DMS79 (cell line): Measurements from ENCODE around the gene TRAF3IP1.
A peak's percentile ranks its signal among the peaks of the same experiment; 100 is the strongest.
"Not testable (repeated sequence)": the region's sequence is repeated elsewhere in the genome, so short reads cannot be mapped to it uniquely, and the experiment has no call there.

ENCODE experiments used
- DNase-seq: peaks from one replicate; lab custom pipeline; 2025; lab: John Stamatoyannopoulos, UW

Gene TRAF3IP1, protein sequence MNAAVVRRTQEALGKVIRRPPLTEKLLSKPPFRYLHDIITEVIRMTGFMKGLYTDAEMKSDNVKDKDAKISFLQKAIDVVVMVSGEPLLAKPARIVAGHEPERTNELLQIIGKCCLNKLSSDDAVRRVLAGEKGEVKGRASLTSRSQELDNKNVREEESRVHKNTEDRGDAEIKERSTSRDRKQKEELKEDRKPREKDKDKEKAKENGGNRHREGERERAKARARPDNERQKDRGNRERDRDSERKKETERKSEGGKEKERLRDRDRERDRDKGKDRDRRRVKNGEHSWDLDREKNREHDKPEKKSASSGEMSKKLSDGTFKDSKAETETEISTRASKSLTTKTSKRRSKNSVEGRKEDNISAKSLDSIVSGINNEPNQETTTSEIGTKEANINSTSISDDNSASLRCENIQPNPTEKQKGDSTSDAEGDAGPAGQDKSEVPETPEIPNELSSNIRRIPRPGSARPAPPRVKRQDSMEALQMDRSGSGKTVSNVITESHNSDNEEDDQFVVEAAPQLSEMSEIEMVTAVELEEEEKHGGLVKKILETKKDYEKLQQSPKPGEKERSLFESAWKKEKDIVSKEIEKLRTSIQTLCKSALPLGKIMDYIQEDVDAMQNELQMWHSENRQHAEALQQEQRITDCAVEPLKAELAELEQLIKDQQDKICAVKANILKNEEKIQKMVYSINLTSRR

DNA sequence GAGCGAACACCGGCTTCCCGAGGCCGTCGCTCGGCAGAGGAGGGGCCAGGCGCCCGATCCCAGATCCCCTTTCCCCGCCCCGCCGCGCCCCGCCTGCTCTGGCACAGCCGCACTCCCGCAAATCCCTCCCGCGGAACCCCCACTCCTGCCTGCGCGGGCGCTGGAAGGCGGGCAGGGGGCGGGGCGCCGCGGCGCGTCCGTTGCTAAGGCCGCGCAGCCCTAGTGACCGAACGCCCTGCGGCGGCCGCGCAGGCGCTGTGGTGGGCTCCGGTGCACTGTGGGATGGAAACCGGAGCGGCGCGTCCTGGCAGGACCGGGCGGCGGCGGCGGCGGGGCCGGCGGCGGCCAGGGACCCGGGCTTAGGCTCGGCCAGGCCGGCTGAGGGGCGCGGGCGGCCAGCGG lies at the start of gene TRAF3IP1:
TRAF3IP1 (plus strand) TSS at position 273 of the 402 bp plus-strand sequence. CDS start 145 bp downstream, outside the sequence.
- DNase-seq = peak; percentile 61

DNA sequence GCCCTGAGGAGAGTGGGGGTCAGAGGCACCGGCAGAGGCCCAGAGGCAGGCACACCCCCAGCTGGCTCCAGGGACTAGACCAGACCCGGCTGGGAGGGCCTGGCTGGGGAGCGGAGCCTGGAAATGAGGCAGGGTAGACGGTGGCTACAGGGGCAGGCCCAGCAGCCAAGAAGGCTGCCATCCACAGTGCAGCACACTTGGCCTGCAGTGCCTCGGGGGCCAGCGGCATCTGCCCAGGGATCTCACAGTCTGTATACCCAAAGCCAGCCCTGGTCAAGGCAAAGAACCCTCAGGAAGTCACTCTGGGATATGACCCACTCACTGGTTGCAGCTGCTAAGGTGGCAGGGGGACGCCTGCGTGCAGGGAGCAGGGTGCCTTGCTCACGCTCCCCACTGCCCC lies 49.7 kb upstream of the TRAF3IP1 start:
- DNase-seq = no peak

DNA sequence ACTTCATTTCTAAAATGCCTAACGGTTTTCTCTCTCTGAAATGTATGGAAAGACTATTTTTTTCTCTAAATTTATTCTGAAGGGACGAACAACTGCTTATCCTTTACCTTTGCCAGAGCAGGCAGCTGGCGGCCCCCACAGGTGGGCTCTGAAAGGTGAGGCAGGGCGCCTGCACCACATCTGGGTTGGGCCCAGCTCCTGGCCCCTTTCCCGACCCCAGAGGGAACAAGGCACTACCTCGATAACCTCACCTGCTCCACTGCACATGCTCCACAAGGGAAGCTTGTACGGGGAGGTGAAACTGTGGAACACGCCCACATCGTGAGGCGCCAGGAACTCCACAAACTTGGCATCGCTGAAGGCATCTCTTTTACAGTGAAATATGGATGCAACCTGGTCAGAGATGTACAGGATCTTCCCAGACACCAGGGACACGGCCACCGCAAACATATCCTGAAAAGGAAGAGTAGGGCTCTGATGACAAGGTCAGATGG lies 49.2 kb upstream of the TRAF3IP1 start:
- DNase-seq = no peak

DNA sequence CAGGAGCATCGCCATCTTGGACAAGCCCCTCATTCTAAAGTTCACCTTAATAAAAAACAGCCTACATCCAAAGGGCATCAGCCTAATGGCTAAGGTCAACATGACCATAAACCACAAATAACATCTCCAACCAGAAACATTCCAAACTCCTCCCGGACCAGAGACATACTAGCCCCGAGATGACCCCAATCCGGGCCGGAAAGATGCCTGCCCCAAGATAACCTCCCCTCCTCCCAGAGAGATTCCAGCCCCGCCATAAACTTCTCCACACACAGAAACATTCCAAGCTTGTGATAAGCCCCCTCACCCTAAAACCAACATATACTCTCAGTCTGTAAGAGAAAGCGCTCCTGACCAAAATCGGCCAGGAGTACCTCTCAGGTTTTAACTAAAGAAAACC lies 48.6 kb upstream of the TRAF3IP1 start:
- not testable (repeated sequence) for DNase-seq

DNA sequence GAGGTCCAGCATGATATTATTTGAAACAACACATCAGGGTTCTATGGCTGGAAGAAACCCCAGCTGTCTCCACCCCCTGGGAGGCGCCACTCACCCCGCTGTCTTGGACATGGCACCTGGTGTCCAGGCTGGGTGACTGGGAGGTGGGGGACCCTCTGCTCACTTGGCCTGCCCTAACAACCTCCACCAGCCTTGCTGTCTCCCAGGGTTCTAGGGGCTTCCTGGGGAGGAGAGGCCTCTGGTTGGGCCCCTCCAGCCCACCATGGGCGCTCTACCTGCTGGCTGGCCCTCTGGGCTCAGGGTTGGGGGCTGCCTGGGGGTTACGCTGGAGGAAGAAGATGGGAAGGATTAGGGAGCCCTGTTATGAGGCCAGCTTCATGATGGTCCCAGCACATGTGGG lies 48.2 kb upstream of the TRAF3IP1 start:
- no peak for DNase-seq

DNA sequence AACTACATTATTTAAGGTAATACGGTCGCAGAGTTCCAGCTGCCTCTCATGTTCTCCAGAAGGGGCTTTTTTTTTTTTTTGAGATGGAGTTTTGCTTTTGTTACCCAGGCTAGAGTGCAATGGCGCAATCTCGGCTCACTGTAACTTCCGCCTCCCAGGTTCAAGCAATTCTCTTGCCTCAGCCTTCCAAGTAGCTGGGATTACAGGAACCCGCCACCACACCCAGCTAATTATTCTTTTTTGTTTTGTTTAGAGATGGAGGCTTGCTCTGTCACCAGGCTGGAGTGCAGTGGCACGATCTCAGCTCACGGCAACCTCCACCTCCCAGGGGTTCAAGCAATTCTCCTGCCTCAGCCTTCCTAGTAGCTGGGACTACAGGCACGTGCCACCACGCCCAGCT lies 46.9 kb upstream of the TRAF3IP1 start:
- DNase-seq = not testable (repeated sequence)

DNA sequence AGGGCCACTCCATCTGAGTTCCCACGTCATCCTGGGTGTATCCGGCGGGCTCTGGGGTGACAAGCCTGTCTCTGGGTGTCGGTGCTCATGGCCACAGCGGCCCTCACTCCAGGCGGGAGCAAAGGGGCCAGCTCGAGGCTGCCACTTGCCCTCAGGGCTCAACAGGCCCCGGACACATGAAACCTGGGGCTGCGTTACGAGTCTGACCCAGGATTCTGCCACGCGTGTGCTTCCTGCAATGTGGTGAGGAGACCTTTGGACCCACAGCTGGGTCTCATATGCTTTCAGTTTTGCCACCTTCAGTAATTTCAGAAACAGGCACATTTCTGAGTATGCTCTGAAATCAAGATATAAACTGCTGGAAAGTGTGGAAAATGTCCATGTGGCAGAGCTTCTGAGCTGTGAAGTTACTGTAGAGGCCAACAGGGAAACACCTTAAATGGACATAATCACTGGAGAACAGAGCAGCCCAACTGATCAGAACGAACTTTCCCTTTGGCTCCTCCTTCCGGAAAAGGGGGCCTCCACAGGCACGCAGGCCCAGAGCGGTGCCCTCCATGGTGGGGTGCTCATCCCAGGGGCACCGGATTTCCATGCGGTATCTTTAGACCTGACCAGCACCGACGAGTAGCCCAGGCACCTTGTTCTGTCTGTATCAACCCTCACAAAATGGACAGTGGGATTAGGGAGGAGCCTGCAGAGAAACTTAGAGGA lies 46.0 kb upstream of the TRAF3IP1 start:
- no peak for DNase-seq

DNA sequence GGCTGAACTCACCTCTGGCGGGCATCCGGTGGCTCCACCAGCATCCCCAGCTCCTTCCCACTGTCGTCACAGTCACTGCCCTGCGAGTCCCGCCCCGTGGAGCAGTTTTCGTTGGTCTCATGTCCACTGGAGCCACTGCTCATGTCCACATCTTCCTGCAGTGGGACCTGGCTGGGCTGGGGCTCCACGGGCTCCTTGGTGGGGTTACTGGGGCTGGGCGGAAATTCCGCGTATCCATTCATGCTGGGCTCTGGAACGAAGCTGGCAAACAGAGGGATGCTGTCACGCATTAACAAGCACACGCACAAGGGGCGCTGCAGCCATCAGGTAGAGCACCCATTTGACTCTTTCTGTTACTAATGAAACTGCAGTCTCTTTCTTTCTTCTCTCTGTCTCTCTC lies 42.6 kb upstream of the TRAF3IP1 start:
- DNase-seq = no peak

DNA sequence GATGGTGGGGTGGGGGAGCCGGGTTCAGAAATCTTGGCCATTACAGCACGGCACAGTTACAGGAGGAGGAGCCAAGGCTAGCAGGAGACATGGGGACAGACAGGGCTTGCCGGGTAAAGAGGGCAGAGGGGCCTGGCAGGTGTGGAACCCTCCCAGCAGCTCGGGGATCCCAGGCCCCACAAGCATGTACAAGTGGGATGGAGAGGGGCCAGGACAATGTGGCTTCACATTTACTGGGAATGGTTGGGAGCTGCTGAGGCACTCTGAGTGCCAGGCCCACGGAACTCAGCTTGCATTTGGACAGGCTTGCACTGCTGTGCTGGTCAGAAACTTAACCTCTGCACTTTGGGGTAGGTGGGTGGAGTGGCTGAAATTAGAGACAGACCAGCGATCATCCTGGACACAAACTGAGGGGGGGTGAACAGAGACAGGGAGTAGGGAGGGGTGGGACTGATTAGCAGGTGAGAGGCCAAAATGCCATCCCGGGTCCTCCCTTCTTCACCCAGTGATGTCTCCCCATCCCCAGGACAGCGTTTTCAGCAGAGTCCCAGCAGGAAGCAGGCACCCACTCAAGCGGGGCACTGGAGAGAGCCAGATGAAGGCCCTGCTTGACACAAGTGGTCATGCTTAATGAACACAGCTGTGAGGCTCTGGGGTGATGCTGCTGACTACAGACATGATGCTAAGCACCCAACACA lies 41.5 kb upstream of the TRAF3IP1 start:
- DNase-seq = peak; percentile 41

DNA sequence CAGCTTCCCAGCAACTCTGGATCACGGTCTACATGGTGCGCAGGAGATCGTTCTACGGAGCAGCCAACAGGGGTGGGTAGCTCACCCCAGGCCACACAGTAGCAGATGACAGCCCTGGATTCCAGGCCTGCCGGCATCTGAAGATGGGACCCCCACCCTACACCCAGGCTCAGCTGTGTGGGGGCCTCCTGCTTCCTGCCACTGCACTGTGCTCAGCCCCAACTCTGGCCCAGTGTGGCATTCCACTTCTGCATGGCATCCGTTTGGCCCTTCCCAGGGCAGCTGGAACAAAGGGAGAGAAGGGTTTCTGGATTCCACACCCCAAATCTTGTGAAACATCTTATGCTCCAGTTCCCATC lies 41.0 kb upstream of the TRAF3IP1 start:
- no peak for DNase-seq

DNA sequence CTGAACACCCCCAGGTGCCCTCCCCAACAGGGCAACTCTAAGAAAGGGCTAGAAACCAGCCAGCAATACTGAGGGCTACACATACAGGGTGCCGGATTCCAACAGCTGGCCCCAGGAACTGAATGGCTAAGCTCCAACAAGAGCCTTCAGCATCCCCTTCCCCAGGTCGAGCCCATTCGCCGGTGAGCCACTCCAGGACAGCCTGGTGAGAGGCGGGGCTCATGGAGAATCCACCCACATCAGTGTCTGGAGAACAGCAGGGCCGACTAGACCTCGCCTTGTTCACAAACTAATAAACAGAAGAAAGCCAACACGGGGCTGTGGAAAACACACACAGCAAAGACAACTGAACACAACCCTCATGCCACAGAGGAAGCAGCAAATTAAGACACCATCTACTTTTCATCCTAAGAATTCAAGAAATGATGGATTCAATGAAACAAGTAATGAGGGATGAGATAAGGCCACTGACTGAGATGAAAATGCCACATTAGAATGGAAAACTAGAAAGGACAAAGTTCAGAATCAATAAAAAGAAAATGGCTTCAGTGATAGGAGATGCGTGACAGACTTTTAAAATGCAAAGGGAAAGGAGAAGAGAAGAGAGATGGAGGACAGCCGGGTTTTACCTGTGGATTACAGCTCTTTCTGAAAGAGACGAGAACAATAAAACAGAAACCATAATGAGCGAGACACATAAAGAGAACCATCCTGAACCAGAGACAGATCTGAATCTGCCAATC lies 40.1 kb upstream of the TRAF3IP1 start:
- DNase-seq = no peak

DNA sequence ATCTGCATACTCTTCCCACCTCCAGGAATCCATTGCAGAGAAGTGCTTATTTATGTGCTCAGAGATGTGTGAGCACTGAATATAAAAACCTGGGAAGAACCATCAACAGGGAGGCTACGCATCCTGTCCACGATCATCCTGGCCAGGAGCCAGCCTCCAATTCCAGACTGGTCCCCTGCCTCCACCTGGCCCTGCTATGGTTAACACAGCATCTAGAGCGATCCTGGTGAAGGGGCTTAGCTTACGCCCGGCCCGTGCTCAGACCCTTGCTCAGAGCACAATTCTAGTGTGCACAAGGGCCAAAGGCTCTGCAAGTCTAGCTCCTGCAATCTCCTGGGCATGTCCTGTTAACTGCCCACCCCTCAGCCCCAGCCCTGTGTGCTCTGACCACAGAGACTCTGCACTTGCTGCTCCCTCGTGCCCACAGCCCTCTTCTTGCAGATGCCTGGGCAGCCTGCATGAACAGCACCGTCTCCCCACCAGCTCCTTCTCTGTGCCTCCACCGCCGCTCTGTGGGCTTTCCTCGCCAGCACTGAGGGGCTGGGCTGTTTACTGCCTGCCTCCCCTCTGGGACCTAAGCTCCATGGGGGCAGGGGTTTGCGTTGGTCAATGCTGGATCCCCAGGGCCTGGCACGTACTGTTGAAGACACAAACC lies 38.4 kb upstream of the TRAF3IP1 start:
- no peak for DNase-seq

DNA sequence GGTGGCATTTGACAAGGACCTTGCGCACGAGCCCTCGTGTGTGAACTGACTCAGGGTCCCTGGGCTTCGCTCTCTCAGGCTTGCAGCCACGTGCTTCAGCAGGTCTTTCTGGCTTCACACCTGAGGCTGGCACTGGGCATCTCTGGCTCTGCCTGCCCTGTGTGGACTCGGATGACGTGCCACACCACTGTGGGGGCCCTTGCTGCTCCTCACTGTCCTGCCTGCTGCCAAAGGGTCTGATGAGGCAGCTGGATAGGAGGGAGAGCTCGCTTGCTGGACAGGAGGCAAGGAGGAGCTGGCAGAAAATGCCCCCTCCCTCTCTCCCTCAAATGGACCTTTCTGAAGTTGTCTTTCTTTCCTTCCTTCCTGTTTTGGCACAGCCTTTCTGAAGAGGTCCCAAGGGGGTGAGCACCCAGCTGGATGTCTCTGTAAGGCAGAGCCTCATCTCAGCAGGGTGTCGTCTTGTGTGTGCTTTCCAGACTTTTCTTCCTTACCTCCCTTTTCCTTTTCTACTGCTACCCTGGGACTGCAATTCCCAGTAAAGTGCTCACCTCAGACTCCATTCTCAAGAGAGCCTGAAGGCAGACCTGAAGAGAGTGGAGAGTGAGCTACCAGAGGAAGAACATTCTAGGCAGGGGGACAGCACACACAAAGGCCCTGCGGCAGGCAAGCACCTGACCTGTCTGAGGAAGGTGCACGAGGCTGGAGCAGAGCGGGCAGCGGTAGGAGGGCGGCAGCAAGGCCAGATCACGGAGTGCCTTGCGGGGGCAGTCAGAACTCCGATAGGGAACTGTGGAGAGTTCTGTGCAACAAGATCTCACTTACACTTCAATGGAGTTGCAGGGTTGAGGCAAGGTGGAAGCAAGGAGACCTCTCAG lies 37.2 kb upstream of the TRAF3IP1 start:
- no peak for DNase-seq

DNA sequence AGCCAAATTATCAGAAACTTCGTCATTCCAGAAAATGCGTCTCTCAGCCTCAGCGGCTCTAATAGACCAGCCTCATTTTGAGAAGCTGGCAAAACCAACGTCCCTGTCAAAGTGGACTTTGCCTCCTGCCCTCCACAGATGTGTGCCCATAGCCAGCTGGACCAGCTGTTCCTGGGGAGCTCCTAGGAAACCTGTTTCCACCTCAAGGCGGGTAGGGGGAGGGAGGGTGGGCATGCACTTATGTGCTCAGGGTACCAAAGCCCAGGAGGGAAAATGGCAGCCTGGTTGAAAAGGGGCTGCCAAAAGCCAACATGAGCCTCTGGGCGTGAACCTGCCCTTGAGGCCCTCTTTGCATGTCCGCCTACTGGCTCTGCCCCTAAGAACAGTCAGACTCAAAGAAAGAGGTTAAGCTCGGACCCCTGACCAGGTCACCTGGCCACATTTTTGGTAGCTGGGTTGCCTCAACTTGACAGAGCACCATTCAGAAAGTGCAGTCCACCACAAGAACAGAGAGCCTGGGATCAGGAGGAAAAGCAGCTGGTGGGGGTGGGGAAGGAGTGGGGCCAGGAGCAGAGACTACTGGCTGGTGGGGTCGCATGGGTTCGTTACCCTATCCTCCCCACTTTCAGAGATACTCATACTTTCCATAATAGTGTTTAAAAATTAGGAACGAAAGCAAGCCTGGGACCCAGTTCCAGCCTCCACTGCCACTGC lies 35.4 kb upstream of the TRAF3IP1 start:
- no peak for DNase-seq

DNA sequence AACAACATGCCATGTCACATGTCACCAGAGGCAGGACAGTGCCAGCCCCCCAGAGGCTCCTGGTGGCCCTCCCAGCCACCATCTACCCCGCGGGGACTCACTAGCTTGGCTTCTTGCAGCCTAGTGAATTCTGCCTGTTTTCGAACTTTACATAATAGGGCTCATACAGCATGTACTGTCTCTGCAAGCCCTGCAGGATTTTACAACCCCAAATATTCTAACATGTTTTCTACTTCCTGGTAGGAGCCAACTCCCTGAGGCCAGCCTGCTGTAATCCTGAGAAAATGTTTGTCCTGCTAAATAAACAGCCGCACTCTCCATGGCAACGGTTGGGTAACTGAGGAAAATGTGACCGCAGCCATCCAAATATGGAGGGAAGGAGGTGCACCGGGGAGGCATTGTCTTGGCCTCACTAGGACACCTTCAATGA lies 34.6 kb upstream of the TRAF3IP1 start:
- DNase-seq = no peak

DNA sequence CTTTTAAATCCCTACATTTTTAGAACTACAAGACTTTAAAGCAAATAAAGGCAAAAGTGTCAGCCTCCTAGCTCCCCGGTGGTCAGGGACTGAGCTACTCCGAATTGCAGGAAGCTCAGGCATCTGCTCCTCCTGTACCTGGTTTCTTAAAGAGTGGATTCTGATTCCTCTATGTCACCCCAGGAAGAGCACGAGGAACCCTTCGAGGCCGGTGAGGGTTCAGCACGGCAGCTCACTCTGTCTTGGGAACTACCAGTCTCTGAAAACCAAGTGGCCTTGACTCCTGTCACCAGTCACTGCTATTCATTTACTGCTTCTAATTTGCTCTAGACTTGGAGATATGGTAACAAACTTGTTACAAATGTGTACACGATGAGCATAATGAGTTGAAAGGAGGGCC lies 34.2 kb upstream of the TRAF3IP1 start:
- DNase-seq = no peak

DNA sequence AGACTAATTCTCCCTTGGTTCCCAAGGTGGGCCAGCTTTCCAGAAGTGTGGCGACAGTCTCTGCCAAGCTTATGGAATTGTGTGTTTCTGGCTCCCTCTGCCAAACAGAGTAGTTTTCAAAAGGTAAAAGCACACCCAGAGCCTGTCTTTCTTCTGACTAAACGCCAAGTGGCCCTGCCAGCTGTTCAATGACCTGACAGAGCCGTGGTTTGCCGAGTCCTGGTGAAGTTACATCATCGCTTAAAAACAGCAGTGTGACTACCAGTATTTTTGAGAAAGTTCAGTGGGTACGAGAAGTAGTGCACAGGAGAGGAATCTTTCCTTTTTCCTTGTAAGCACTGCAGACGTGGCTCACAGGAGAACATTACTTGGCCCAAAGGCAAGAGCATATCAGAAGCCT lies 33.8 kb upstream of the TRAF3IP1 start:
- DNase-seq = no peak

DNA sequence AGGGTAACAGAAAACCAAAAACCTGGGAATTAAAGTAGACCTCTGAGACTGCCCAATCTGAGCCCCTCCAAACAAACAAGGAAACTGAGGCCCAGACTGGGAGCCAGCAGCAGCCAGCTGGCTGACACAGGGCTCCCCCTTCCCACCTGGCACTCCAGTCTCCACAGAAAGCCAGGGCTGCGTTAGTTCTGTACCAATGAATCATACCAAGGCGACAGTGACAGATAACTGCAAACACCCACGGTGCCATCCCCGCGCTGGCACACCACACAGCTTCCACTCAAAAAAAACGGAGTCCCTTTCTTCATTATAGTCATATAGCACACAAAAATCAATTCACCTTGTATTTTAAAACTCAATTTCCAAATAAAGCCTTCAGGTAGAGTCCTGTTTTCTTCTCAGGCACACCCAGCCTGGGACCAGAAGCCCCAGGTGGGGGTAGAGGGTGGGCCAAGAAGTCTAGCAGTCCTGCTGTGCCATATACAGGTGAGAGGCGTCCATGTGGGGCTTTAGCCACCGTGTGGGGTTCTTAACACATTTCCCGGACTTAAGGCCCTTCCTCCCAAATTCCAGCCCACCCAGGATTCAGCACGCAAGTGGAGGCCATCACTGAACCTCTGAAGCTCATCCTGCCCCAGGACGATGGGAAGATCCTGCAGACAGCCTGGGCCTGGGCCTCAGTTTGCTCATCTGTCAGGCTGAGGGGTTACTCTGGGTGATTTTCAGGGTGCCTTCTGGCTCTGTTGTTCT lies 33.2 kb upstream of the TRAF3IP1 start:
- DNase-seq = no peak
